Ovary (tissue), 3 donors: ENCODE results near the gene YY1.

Experiments used
- CTCF ChIP-seq, 3 donors: fragments of 450-650 bp in 2 of 3; fragments of 200-600 bp in 1 of 3; IDR thresholded peaks; one replicate each; pipeline versions ENCODE4 v1.5.1 to v1.8.0; 2016 to 2022; ENCODE audit warnings: antibody characterized with exemption in 3 of 3, mild to moderate bottlenecking in 1 of 3
- EP300 ChIP-seq: sonication (generic); formaldehyde crosslinking; IDR thresholded peaks from one replicate; pipeline ENCODE4 v1.6.1; 2017; ENCODE audit warnings: antibody characterized with exemption
- POLR2A ChIP-seq: fragments of 450-650 bp; IDR thresholded peaks from one replicate; pipeline ENCODE4 v1.6.1; 2017; ENCODE audit warnings: antibody characterized with exemption, mild to moderate bottlenecking, moderate library complexity
- donor health status: DM: no; HTN: no; CAD: no.

GRCh38 chr14:100322138-100322957 lies 83.4 kb downstream of the YY1 start:
- TF ChIP-seq POLR2A (no peak), CTCF (IDR thresholded peaks at IDR 0.05) (no peak), EP300 (no peak)
